ENCODE measurements around the gene ANKRA2.

ANKRA2 gene, protein sequence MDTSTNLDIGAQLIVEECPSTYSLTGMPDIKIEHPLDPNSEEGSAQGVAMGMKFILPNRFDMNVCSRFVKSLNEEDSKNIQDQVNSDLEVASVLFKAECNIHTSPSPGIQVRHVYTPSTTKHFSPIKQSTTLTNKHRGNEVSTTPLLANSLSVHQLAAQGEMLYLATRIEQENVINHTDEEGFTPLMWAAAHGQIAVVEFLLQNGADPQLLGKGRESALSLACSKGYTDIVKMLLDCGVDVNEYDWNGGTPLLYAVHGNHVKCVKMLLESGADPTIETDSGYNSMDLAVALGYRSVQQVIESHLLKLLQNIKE

DNA sequence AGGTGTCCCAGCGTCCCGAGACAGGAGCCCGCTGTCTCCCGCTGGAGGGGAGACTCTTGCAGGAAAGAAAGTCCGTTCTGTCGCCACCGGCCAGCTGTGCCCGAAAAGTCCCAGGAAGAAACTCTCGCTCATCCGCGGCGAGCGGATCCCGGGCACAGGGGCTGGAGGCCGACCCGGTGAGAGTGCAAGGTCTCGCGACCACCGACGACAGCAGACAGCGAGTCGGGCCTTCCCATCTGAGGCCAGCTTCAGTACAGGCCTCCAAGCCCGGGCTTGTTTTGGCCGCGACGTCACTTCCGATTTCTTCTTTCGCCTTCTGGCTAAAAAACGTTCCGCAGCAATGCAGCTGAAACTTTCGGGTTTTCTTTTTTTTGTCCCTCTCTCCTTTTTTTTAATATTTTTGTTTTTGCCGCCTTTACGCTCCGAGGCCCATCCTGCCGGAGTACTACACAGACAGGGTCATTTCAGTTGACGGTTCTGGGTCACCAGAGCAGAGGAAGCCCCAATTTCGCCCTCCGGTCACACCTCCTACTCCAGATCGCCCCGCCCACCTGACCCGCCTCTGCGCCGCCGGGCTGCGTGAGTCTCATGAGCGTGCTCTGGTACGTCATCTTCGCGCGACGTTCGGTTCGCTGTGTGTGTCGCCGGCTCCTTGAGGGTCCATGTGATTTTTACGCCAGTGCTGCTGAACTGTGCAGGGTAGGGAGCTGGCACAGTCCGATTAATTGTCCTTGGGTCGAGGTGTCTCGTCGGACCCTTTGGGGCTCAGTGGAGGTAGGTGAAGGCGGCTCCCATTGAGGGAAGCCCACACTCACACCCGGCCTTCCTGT is at the start of gene ANKRA2, which contains the start of gene UTP15:
Gene ANKRA2 (minus strand): TSS at position 501 of the 830 bp plus-strand sequence. CDS start 2,758 bp downstream, outside the sequence.
Gene UTP15 (plus strand): TSS at position 605 of the 830 bp plus-strand sequence. CDS start 1,602 bp downstream, outside the sequence.
- DNase-seq (ENCODE audit: low read depth in 2 of 2), result peak; percentile 97 to 100

- DNase-seq (ENCODE audit: low read depth in 2 of 2), result no peak
Observed at GRCh38 chr5:73615085-73615484, 49.6 kb upstream of the ANKRA2 start.

DNA sequence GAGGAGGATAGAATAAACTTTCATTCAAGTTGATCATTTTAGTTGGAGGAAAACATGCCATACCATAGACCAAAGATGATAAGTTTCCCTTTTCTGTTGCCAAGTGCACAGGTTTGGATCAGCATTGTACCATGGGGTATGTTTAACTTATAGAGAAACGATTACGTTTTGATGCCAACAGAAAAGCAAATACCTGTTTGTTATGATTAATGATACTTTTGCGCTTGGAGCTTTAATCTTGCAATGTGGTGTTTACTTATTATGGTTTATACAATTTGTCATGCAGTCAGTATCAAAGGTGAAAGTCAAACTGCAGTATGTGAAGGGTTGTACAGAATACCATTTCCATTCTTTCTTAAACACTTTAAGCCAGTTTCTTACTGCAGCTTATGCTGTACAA is 47.4 kb upstream of the ANKRA2 start:
- no peak for DNase-seq (ENCODE audit: low read depth in 2 of 2)

- DNase-seq (ENCODE audit: low read depth in 2 of 2), result no peak
Observed at GRCh38 chr5:73607228-73607627, 41.8 kb upstream of the ANKRA2 start.

GRCh38 chr5:73606206-73606753 is 40.8 kb upstream of the ANKRA2 start:
- no peak for DNase-seq (ENCODE audit: low read depth in 2 of 2)

DNA sequence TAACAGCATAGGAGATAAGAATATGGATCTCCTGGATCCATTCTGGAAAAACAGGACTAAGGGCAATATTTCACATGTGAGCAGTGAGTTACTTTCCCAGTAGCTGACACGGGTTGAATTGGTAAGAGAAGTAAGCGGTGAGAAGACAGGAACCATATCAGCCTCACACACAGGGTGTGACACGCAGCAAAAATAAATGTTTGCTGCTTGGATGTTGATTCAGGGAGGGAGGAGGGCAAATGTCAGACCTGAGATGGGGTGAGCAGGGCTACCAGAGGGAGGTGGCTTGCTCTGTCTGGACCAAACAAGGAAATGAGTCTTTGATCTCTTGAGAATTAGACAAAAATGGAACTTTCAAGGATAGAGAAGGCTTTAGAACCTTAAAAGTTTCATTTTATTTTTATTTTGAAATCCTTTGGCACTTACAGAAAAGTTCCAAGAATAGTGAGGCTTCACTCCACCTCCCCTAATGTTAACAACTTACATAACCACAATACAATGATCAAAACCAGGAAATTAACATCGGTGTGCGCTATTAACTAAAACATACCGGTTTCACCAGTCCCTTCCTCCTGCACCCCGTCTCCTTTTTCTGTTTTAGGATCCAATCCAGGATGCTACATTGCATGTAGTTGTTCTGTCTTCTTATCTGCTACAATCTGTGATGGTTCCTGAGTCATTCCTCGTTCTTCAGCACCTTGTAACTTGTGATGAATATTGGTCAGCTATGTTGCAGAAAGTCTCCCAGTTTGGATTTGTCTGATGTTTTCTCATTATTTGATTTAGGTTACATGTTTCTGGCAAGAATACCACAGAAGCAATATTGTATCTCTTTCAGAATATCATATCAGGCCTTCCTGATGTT is 40.0 kb upstream of the ANKRA2 start:
- no peak for DNase-seq (ENCODE audit: low read depth in 2 of 2)

DNA sequence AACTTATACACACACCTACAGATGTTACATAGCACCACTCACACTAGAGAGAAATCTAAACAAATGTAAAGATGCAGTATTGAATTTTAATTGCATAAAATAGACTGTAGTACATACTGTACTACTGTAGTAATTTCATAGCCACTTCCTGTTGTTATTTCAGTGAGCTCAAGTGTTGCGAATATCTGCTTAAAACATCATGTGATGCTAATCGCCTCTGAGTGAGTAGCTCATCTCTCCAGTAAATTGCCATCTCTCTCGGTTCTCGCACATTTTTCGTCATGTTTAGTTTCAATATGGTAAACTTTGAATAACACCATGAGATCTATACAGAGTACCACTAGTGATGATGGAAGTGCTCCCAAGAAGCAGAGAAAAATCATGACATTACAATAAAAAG is 38.6 kb upstream of the ANKRA2 start:
- DNase-seq (ENCODE audit: low read depth in 2 of 2), result no peak

DNA sequence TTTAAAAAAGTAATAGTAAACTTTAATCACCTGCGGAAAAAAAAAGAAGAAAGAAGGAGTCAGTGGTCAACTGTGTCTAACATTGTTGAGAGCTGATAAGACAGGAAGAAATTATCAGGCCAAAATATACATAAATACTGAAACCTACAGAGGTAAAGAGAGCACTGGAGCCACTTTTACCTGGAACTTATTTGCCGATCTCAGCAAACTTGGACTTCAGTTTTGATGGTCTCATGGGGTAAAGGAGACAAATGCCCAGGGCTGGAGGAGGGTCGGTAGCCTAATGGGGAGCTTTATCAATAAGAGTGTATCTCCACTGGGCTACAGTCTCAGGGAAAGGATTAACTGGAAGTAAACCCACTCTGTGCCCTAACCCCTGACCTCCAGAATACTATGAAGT is 33.9 kb upstream of the ANKRA2 start:
- DNase-seq (ENCODE audit: low read depth in 2 of 2), result no peak

DNA sequence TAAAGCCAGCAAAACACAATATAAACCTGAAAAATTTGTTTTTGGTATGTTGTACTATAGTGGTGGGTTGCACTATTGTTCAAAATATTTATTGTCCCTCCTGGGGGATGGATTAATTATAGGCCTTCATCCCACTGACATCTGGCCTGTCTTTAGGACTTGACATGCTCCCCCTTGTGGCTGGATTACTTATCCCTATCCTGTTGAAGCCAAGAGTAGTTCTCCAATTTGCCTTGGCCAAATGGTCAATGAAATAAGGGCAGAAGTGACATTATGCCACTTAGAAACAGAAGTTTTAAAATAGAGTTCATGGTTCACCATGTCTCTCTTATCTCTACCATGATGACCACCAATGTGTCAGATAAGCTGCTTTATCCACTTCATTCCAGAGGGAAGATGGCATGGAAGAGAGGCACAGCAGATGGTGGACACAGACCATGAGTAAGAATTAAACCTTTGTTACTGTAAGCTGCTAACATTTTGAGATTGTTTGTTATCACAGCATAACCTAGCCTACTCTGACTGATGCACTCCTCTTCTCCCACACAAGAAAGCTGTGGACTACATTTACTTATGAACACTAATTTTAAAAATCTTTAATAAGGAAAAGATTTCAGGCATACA is 31.4 kb upstream of the ANKRA2 start:
- DNase-seq (ENCODE audit: low read depth in 2 of 2), result no peak

DNA sequence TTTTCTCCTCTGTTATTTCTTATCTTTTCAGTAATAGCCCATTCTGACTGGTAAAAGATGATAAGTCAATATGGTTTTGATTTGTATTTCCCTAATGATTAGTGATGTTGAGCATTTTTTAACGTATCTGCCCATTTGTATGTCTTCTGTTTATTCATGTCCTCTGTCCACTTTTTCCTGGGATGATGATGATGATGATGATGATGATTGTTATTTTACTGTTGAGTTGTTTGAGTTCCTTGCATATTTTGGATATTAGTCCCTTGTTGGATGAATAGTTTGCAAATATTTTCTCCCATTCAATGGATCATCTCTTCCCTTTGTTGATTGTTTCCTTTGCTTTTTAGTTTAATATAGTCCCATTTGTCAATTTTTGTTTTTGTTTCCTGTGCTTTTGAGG is 27.1 kb upstream of the ANKRA2 start:
- DNase-seq (ENCODE audit: low read depth in 2 of 2), result no peak

- DNase-seq (ENCODE audit: low read depth in 2 of 2), result no peak
Observed at GRCh38 chr5:73591698-73592501, 26.5 kb upstream of the ANKRA2 start.

DNA sequence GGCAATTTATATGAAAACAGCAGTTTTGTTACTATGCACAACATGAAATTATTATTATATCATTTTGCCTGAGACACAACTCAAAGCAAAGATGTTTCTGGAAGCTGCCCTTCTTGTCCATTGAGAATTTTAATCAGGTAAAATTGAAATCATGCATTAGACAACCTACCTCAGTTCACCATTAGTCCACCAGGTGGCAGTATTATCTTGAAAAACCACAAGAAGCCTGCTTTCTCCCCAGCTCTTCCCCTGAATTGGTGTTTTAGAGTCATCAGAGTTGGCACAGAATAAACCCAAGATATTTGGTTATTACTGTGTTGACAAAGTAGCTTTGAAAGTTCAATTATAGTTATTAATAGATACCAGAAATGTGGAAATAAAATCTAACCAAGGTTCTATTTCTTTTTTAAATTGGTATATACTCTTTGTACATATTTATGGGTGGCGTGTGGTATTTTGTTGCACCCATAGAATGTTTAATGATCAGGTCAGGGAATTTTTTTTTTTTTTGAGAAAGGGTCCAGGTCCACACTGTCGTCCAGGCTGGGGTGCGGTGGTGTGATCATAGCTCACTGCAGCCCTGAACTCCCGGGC is 25.8 kb upstream of the ANKRA2 start:
- DNase-seq (ENCODE audit: low read depth in 2 of 2), result peak in 1 of 2 donors; percentile 46

DNA sequence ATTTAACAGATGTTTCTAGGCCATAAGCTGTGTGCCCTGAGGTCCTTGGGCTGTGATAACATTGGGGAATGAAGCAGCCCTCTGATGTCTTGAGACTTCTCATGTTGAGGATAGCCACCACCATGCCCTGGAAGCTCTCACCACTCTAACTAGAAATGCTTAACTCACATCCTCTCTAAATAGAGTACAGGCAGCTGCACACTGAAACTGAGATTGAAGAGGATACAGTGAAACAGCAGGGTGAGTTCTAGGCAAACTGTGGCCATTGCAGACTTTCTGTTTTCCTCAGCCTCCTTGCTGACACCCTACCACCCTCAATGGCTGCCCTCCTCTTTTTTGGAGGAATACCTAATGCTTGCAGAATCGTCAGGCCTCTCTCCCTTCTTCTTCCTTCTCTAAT is 22.5 kb upstream of the ANKRA2 start:
- DNase-seq (ENCODE audit: low read depth in 2 of 2), result no peak

DNA sequence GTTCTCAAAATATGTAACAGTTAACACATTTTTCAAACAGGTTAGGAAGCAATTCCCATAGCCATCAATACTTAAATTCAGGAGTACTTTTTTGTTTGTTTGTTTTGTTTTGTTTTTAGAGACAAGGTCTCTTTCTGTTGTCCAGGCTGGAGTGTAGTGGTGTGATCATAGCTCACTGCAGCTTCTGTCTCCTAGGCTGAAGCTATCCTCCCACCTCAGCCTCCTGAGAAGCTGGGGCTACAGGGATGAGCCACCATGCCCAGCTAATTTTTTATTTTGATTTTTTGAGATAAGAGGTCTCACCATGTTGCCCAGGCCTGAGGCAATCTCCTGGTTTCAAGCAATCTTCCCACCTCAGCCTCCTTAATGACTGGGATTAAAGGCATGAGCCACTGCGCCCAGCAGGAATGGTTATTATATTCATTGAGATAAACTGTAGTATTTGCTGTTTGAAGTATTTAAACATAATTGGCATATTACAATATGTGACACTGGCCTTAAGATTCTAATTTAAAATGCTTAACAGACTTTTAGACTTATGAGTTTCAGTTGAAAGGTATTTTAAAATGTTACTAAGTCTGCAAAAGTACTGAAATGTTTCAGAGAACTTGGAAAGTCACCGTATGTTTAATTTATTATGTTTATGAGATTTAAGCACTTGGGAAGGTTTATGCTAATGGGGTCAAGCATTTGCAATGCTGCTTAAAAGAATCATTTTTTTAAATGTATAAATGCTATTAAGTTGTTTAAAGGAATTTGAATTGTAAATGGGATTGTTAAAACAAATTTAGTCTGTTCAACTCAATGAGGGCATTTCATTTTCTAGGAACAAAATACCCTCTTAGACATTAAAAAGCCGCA is 17.1 kb upstream of the ANKRA2 start:
- no peak for DNase-seq (ENCODE audit: low read depth in 2 of 2)

DNA sequence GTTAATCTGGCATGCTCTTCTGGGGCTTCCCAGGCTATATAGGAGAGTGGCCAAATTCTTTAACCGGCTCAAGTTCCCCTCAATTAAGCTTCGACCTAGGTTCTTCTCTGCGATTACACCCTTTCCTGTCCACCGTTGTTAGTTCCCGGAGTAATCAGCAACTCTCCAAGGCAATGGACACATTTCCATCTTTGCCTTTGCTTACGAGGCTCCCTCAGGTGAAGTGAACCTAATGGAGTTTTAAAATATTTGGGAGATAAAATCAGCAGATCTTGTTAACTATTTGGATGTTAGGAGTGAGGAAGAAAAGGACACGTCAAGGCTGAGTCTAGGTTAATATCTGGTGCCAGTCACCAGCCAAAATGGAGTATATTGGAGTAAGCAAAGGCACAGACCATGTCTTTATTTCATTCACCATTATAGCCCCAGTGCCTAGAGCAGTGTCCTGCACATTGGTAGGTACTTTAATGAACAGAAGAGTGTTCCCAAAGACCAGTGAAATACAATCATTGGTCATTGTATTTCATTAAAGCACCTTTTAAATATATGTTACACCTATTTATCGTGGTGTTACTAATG is 619 bp upstream of the ANKRA2 start:
- DNase-seq (ENCODE audit: low read depth in 2 of 2), result no peak

GRCh38 chr5:73564675-73565074 is 764 bp downstream of the ANKRA2 start:
- DNase-seq (ENCODE audit: low read depth in 2 of 2), result no peak

GRCh38 chr5:73564018-73564417 is 1.4 kb downstream of the ANKRA2 start:
- DNase-seq (ENCODE audit: low read depth in 2 of 2), result no peak

GRCh38 chr5:73558950-73559349 is 6.5 kb downstream of the ANKRA2 start:
- DNase-seq (ENCODE audit: low read depth in 2 of 2), result no peak

- DNase-seq (ENCODE audit: low read depth in 2 of 2), result no peak
Observed at GRCh38 chr5:73552642-73553041, 12.8 kb downstream of the ANKRA2 start.
